Central memory CD8-positive, alpha-beta T cell (primary cell): ENCODE data around the gene HHAT.

ENCODE experiments used
- ATAC-seq: fragments of 150-1000 bp; cut with Tn5 transposase; replicated peaks from 2 replicates; pipeline ENCODE4 v1.10.0; 2022; ENCODE audit warnings: mild to moderate bottlenecking, moderate FRiP score, moderate number of reproducible peaks; ENCODE audit not compliant: poor library complexity, severe bottlenecking; ENCODE audit errors: extremely low read depth
- DNase-seq, 2 donors: peaks; one replicate each; pipeline ENCODE4 v3.0.0; 2021; ENCODE audit warnings: low spot score in 2 of 2
- H3K27ac Mint-ChIP-seq: one replicate; pipeline ENCODE4 v1.8.0; 2022; ENCODE audit warnings: low read depth, mild to moderate bottlenecking, moderate library complexity, mixed read lengths
- H3K27me3 Mint-ChIP-seq: one replicate; pipeline ENCODE4 v1.8.0; 2022; ENCODE audit warnings: mixed read lengths
- H3K36me3 Mint-ChIP-seq: one replicate; pipeline ENCODE4 v1.8.0; 2022; ENCODE audit warnings: mild to moderate bottlenecking, moderate library complexity, mixed read lengths; ENCODE audit not compliant: insufficient read depth
- H3K4me1 Mint-ChIP-seq: one replicate; pipeline ENCODE4 v1.8.0; 2022; ENCODE audit warnings: mixed read lengths
- H3K4me3 Mint-ChIP-seq: one replicate; pipeline ENCODE4 v1.8.0; 2022; ENCODE audit warnings: mild to moderate bottlenecking, moderate library complexity, mixed read lengths
- H3K9me3 Mint-ChIP-seq: one replicate; pipeline ENCODE4 v1.8.0; 2022; ENCODE audit warnings: mixed read lengths

Gene HHAT

GRCh38 chr1:210678306-210678705, 349.6 kb downstream of the HHAT start:
- Mint-ChIP-seq H3K9me3 (no peaks in the 10 kb centered on the region), H3K4me1 (no peaks in the 10 kb centered on the region), H3K4me3 (no peak overlapping the region), H3K27ac (no peak overlapping the region), H3K27me3 (no peaks in the 10 kb centered on the region), H3K36me3 (peaks cover 5% of the 10 kb centered on the region)
- DNase-seq (no peak), ATAC-seq (no peak)

GRCh38 chr1:210681158-210681557, 352.5 kb downstream of the HHAT start:
- ATAC-seq (no peak), DNase-seq (no peak)
- Mint-ChIP-seq H3K36me3 (peaks cover 6% of the 10 kb centered on the region), H3K27ac (no peak overlapping the region), H3K9me3 (no peaks in the 10 kb centered on the region), H3K4me1 (no peaks in the 10 kb centered on the region), H3K4me3 (no peak overlapping the region), H3K27me3 (no peaks in the 10 kb centered on the region)

GRCh38 chr1:210683403-210684047, 354.8 kb downstream of the HHAT start:
- Mint-ChIP-seq H3K4me1 (no peaks in the 10 kb centered on the region), H3K9me3 (no peaks in the 10 kb centered on the region), H3K27me3 (no peaks in the 10 kb centered on the region), H3K4me3 (no peak overlapping the region), H3K36me3 (peaks cover 3% of the 10 kb centered on the region), H3K27ac (no peak overlapping the region)
- ATAC-seq (no peak), DNase-seq (no peak)

GRCh38 chr1:210684466-210685294, 356.0 kb downstream of the HHAT start:
- Mint-ChIP-seq H3K4me3 (no peak overlapping the region), H3K4me1 (no peaks in the 10 kb centered on the region), H3K36me3 (peaks cover 3% of the 10 kb centered on the region), H3K27me3 (no peaks in the 10 kb centered on the region), H3K27ac (no peak overlapping the region), H3K9me3 (no peaks in the 10 kb centered on the region)
- peak; percentile 14 for ATAC-seq
- DNase-seq: no peak

- DNase-seq (no peak), ATAC-seq (no peak)
These were observed 356.6 kb downstream of the HHAT start for GRCh38 chr1:210685295-210685650.

GRCh38 chr1:210686841-210687240, 358.1 kb downstream of the HHAT start:
- Mint-ChIP-seq H3K9me3 (no peaks in the 10 kb centered on the region), H3K4me1 (no peaks in the 10 kb centered on the region), H3K4me3 (no peak overlapping the region), H3K27ac (no peak overlapping the region), H3K36me3 (peaks cover 1% of the 10 kb centered on the region), H3K27me3 (no peaks in the 10 kb centered on the region)
- DNase-seq (no peak), ATAC-seq (no peak)

More at GRCh38 chr1:210685295-210685650, 356.6 kb downstream of the HHAT start:
- peaks cover 1% of the 10 kb centered on the region for H3K36me3 Mint-ChIP-seq
- H3K9me3 Mint-ChIP-seq: no peaks in the 10 kb centered on the region
- no peaks in the 10 kb centered on the region for H3K4me1 Mint-ChIP-seq
- H3K27ac Mint-ChIP-seq: no peak overlapping the region
- no peaks in the 10 kb centered on the region for H3K27me3 Mint-ChIP-seq
- H3K4me3 Mint-ChIP-seq: no peak overlapping the region

- DNase-seq (no peak), ATAC-seq (no peak)
- H3K4me1 Mint-ChIP-seq: peaks cover 4% of the 10 kb centered on the region
- no peak overlapping the region for H3K4me3 Mint-ChIP-seq
- no peaks in the 10 kb centered on the region for H3K9me3 Mint-ChIP-seq
- H3K27me3 Mint-ChIP-seq: no peaks in the 10 kb centered on the region
- no peak overlapping the region for H3K27ac Mint-ChIP-seq
- H3K36me3 Mint-ChIP-seq: peaks cover 1% of the 10 kb centered on the region
These were observed 359.0 kb downstream of the HHAT start for GRCh38 chr1:210687582-210688279.

GRCh38 chr1:210688512-210689234, 360.0 kb downstream of the HHAT start:
- ATAC-seq (no peak), DNase-seq (no peak)
- H3K27ac Mint-ChIP-seq: no peak overlapping the region
- H3K4me1 Mint-ChIP-seq: peaks cover 8% of the 10 kb centered on the region
- no peaks in the 10 kb centered on the region for H3K9me3 Mint-ChIP-seq
- no peak overlapping the region for H3K4me3 Mint-ChIP-seq
- no peaks in the 10 kb centered on the region for H3K27me3 Mint-ChIP-seq
- H3K36me3 Mint-ChIP-seq: no peaks in the 10 kb centered on the region

GRCh38 chr1:210689826-210690225, 361.1 kb downstream of the HHAT start:
- H3K4me3 Mint-ChIP-seq: no peak overlapping the region
- no peaks in the 10 kb centered on the region for H3K27me3 Mint-ChIP-seq
- DNase-seq (no peak), ATAC-seq (no peak)
- H3K27ac Mint-ChIP-seq: no peak overlapping the region
- no peaks in the 10 kb centered on the region for H3K9me3 Mint-ChIP-seq
- peaks cover 8% of the 10 kb centered on the region for H3K4me1 Mint-ChIP-seq
- H3K36me3 Mint-ChIP-seq: no peaks in the 10 kb centered on the region

- Mint-ChIP-seq H3K36me3 (no peaks in the 10 kb centered on the region), H3K27ac (no peak overlapping the region), H3K4me1 (peaks cover 8% of the 10 kb centered on the region), H3K9me3 (no peaks in the 10 kb centered on the region), H3K27me3 (no peaks in the 10 kb centered on the region), H3K4me3 (no peak overlapping the region)
- no peak for DNase-seq
- no peak for ATAC-seq
These were observed 361.5 kb downstream of the HHAT start for GRCh38 chr1:210690236-210690635.

GRCh38 chr1:210691039-210691610, 362.4 kb downstream of the HHAT start:
- Mint-ChIP-seq H3K4me3 (no peak overlapping the region), H3K27ac (no peak overlapping the region), H3K4me1 (peaks cover 8% of the 10 kb centered on the region), H3K9me3 (no peaks in the 10 kb centered on the region), H3K27me3 (no peaks in the 10 kb centered on the region), H3K36me3 (no peaks in the 10 kb centered on the region)
- DNase-seq (no peak), ATAC-seq (no peak)

- DNase-seq (no peak), ATAC-seq (peak; percentile 25)
- Mint-ChIP-seq H3K9me3 (no peaks in the 10 kb centered on the region), H3K27ac (no peak overlapping the region), H3K4me3 (no peak overlapping the region), H3K27me3 (no peaks in the 10 kb centered on the region), H3K36me3 (peaks cover 4% of the 10 kb centered on the region), H3K4me1 (peaks cover 8% of the 10 kb centered on the region)
These were observed 364.1 kb downstream of the HHAT start for GRCh38 chr1:210692796-210693195.
